ENCODE measurements around the gene ZNF653. TPM values are rescaled to one million over a fixed set of nuclear protein-coding genes. Genes with fewer than 3 reads are reported as not detected.

ZNF653 gene
- total and polyA plus RNA-seq, 2 donors (not counting 1 experiment from before 2014, with no cell fraction given) = 24.2 to 26.2 TPM

GRCh38 chr19:11435833-11436313, 69.8 kb downstream of the ZNF653 start:
- Histone ChIP-seq H3K36me3 (replicated peaks in 1 of 2; ENCODE audit: control extremely low read depth in 1 of 2, control insufficient read depth in 1 of 2, extremely low read depth in 1 of 2, insufficient read depth in 2 of 2, low read length in 1 of 2) (peaks cover 0 to 30% of the 10 kb centered on the region in 2 experiments), H4K20me1 (ENCODE audit: control insufficient read depth, insufficient read depth, low read length, poor library complexity, severe bottlenecking) (peaks cover 2% of the 10 kb centered on the region), H3K4me3 (ENCODE audit: control extremely low read depth in 1 of 5, extremely low read depth in 1 of 5, insufficient read depth in 1 of 5, low read depth in 2 of 5, low read length in 4 of 5) (peak overlapping the region; percentile 76 to 95 (median 80)), H3K79me2 (ENCODE audit: control insufficient read depth, insufficient read depth, low read length) (peaks cover 33% of the 10 kb centered on the region), H2AFZ (ENCODE audit: insufficient read depth, low read depth, low read length, poor library complexity, severe bottlenecking) (peak overlapping the region; percentile 99), H3K27ac (ENCODE audit: low read length in 2 of 2) (peak overlapping the region; percentile 70 to 92), H3K4me2 (replicated peaks; ENCODE audit: low read depth, low read length, poor library complexity, severe bottlenecking) (peak overlapping the region; percentile 97), H3K4me1 (ENCODE audit: control insufficient read depth in 2 of 2, insufficient read depth in 2 of 2, low read length in 2 of 2) (peaks cover 27 to 40% of the 10 kb centered on the region in 2 donors), H3K27me3 (replicated peaks in 1 of 4; ENCODE audit: control extremely low read depth in 1 of 4, control insufficient read depth in 3 of 4, insufficient read depth in 4 of 4, low read length in 3 of 4) (no peaks in the 10 kb centered on the region), H3K9ac (ENCODE audit: low read length) (peak overlapping the region; percentile 95), H3K9me3 (ENCODE audit: control extremely low read depth in 1 of 3, control insufficient read depth in 2 of 3, insufficient read depth in 1 of 3, low read length in 2 of 3) (peaks cover 0 to 2% (median 0%) of the 10 kb centered on the region in 3 donors)
- no peaks in the 10 kb centered on the region for H3K9me3 Mint-ChIP-seq (ENCODE audit: insufficient read depth)
- ChIA-PET POLR2A (interaction anchor here (0.6 to 1.4 kb wide), 6 partner anchors 13 to 463 kb away, joined by 3 to 15 read pairs (median 5); partner anchors contain the start of gene SWSAP1), CTCF (interaction anchor here (0.6 to 1.4 kb wide), 12 partner anchors 8 to 142 kb away, joined by 3 to 17 read pairs (median 4); partner anchors contain the start of gene SWSAP1)
- peaks cover 30% of the 10 kb centered on the region for H3K4me1 Mint-ChIP-seq
- H3K27me3 Mint-ChIP-seq = no peaks in the 10 kb centered on the region
- WGBS (ENCODE audit: insufficient coverage) = 4% methylated on average over 17 of the region's 21 CpGs
- H3K27ac Mint-ChIP-seq = peak overlapping the region; percentile 88
- DNase-seq = no peak
- no peak for ATAC-seq (ENCODE audit: low read depth)
- no peak for TF ChIP-seq EZH2 (IDR thresholded peaks at IDR 0.05; ENCODE audit: borderline replicate concordance, insufficient read depth, low read depth, low read length, poor library complexity, severe bottlenecking)
- no peak for TF ChIP-seq CTCF (IDR thresholded peaks at IDR 0.05)
- intact Hi-C loops (cut with micrococcal nuclease) = loop anchor here (1.0 to 5.0 kb wide), 7 partner anchors 14 to 146 kb away; partner anchors contain the start of genes CCDC159, SWSAP1, TMEM205 and ZNF653
- peak overlapping the region; percentile 96 for H3K4me3 Mint-ChIP-seq
